SH-SY5Y (cell line): ENCODE results near the gene NXPH4.

Experiments used
- GATA2 ChIP-seq: IDR thresholded peaks from 2 replicates; pipeline ENCODE4 v1.6.1; 2011; ENCODE audit warnings: mild to moderate bottlenecking, low read depth, low read length
- GATA3 ChIP-seq: IDR thresholded peaks from 2 replicates; pipeline ENCODE4 v1.6.1; 2011; ENCODE audit warnings: low read depth, mild to moderate bottlenecking, low read length, moderate library complexity

The NXPH4 gene

GRCh38 chr12:57179331-57180086 is 37.1 kb upstream of the NXPH4 start:
- no peak for TF ChIP-seq GATA2
- no peak for TF ChIP-seq GATA3

- TF ChIP-seq GATA2 (no peak), GATA3 (no peak)
Measured at GRCh38 chr12:57180321-57180989, 36.1 kb upstream of the NXPH4 start.

- TF ChIP-seq GATA3 (no peak), GATA2 (no peak)
Measured at GRCh38 chr12:57181072-57181471, 35.5 kb upstream of the NXPH4 start.

- TF ChIP-seq GATA3 (no peak), GATA2 (no peak)
Measured at GRCh38 chr12:57181561-57182155, 34.9 kb upstream of the NXPH4 start.

- TF ChIP-seq GATA3, result no peak
- no peak for TF ChIP-seq GATA2
Measured at GRCh38 chr12:57182918-57183575, 33.5 kb upstream of the NXPH4 start.

GRCh38 chr12:57183939-57184725 is 32.5 kb upstream of the NXPH4 start:
- TF ChIP-seq GATA2, result no peak
- no peak for TF ChIP-seq GATA3

- no peak for TF ChIP-seq GATA2
- no peak for TF ChIP-seq GATA3
Measured at GRCh38 chr12:57185403-57185802, 31.2 kb upstream of the NXPH4 start.

GRCh38 chr12:57185906-57186508 is 30.6 kb upstream of the NXPH4 start:
- TF ChIP-seq GATA2, result no peak
- no peak for TF ChIP-seq GATA3

GRCh38 chr12:57187222-57188089 is 29.1 kb upstream of the NXPH4 start:
- TF ChIP-seq GATA2 (no peak), GATA3 (no peak)

GRCh38 chr12:57188090-57188425 is 28.5 kb upstream of the NXPH4 start:
- TF ChIP-seq GATA3 (no peak), GATA2 (no peak)

- TF ChIP-seq GATA3, result no peak
- TF ChIP-seq GATA2, result no peak
Measured at GRCh38 chr12:57190037-57190436, 26.6 kb upstream of the NXPH4 start.

- TF ChIP-seq GATA2 (no peak), GATA3 (no peak)
Measured at GRCh38 chr12:57190821-57191220, 25.8 kb upstream of the NXPH4 start.
